ENCODE results near the gene TDRD12.

TDRD12 gene

GRCh38 chr19:32675720-32676185 is 43.8 kb upstream of the TDRD12 start, which contains the start of gene RGS9BP:
TSS of gene RGS9BP (plus strand) at chr19:32675848. CDS start at chr19:32676264, 416 bp downstream.
- peaks cover 8% of the 10 kb centered on the region for H3K36me3 ChIP-seq (ENCODE audit: insufficient read depth, insufficient read length, low read length)
- H3K9ac ChIP-seq (ENCODE audit: insufficient read length, low read depth): peak within 1 kb of the TSS; percentile 75
- H3K27me3 ChIP-seq (ENCODE audit: insufficient read depth, insufficient read length): peaks cover 35% of the 10 kb centered on the region
- H3K4me1 ChIP-seq (ENCODE audit: insufficient read depth, insufficient read length): peaks cover 5% of the 10 kb centered on the region
- H3K4me3 ChIP-seq (ENCODE audit: insufficient read length, low read depth): peak within 1 kb of the TSS; percentile 68
- TF ChIP-seq YY1 (IDR thresholded peaks at IDR 0.05; ENCODE audit: insufficient read depth, insufficient read length) (no peak), ZNF274 (IDR thresholded peaks at IDR 0.05; ENCODE audit: low read depth, low read length) (no peak), SUZ12 (IDR thresholded peaks at IDR 0.05; ENCODE audit: extremely low read depth, insufficient read depth, insufficient read length) (no peak)
- no peaks in the 10 kb centered on the region for H3K9me3 ChIP-seq (ENCODE audit: insufficient read depth, low read length)
- DNase-seq (ENCODE audit: low read depth, low spot score): no peak

DNA sequence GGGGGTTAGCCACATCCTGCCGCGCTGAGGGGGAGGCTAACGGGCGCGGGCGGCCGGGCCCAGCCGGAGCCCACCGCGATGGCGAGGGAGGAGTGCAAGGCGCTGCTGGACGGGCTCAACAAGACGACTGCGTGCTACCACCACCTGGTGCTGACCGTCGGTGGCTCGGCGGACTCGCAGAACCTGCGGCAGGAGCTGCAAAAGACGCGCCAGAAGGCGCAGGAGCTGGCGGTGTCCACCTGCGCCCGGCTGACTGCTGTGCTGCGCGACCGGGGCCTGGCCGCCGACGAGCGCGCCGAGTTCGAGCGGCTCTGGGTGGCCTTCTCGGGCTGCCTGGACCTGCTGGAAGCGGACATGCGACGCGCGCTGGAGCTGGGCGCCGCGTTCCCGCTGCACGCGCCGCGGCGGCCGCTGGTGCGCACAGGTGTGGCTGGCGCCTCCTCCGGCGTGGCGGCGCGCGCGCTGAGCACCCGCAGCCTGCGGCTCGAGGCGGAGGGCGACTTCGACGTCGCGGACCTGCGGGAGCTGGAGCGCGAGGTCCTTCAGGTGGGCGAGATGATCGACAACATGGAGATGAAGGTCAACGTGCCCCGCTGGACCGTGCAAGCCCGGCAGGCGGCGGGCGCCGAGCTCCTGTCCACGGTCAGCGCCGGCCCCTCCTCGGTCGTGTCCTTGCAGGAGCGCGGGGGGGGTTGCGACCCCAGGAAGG is 43.2 kb upstream of the TDRD12 start:
- H3K27me3 ChIP-seq (ENCODE audit: insufficient read depth, insufficient read length): peaks cover 35% of the 10 kb centered on the region
- H3K36me3 ChIP-seq (ENCODE audit: insufficient read depth, insufficient read length, low read length): peaks cover 8% of the 10 kb centered on the region
- H3K9me3 ChIP-seq (ENCODE audit: insufficient read depth, low read length): no peaks in the 10 kb centered on the region
- TF ChIP-seq SUZ12 (IDR thresholded peaks at IDR 0.05; ENCODE audit: extremely low read depth, insufficient read depth, insufficient read length) (peak; percentile 78), ZNF274 (IDR thresholded peaks at IDR 0.05; ENCODE audit: low read depth, low read length) (no peak)
- H3K4me1 ChIP-seq (ENCODE audit: insufficient read depth, insufficient read length): peaks cover 5% of the 10 kb centered on the region
- peak overlapping the region; percentile 50 for H3K4me3 ChIP-seq (ENCODE audit: insufficient read length, low read depth)
- no peak for DNase-seq (ENCODE audit: low read depth, low spot score)
- H3K9ac ChIP-seq (ENCODE audit: insufficient read length, low read depth): peak overlapping the region; percentile 64

- H3K36me3 ChIP-seq (ENCODE audit: insufficient read depth, insufficient read length, low read length): peaks cover 8% of the 10 kb centered on the region
- peak overlapping the region; percentile 64 for H3K9ac ChIP-seq (ENCODE audit: insufficient read length, low read depth)
- peaks cover 35% of the 10 kb centered on the region for H3K27me3 ChIP-seq (ENCODE audit: insufficient read depth, insufficient read length)
- no peak for DNase-seq (ENCODE audit: low read depth, low spot score)
- peak overlapping the region; percentile 50 for H3K4me3 ChIP-seq (ENCODE audit: insufficient read length, low read depth)
- no peak for TF ChIP-seq SUZ12 (IDR thresholded peaks at IDR 0.05; ENCODE audit: extremely low read depth, insufficient read depth, insufficient read length)
- no peak for TF ChIP-seq ZNF274 (IDR thresholded peaks at IDR 0.05; ENCODE audit: low read depth, low read length)
- no peak for TF ChIP-seq YY1 (IDR thresholded peaks at IDR 0.05; ENCODE audit: insufficient read depth, insufficient read length)
- H3K4me1 ChIP-seq (ENCODE audit: insufficient read depth, insufficient read length): peaks cover 5% of the 10 kb centered on the region
- H3K9me3 ChIP-seq (ENCODE audit: insufficient read depth, low read length): no peaks in the 10 kb centered on the region
These were observed 42.6 kb upstream of the TDRD12 start for GRCh38 chr19:32676895-32677359.

DNA sequence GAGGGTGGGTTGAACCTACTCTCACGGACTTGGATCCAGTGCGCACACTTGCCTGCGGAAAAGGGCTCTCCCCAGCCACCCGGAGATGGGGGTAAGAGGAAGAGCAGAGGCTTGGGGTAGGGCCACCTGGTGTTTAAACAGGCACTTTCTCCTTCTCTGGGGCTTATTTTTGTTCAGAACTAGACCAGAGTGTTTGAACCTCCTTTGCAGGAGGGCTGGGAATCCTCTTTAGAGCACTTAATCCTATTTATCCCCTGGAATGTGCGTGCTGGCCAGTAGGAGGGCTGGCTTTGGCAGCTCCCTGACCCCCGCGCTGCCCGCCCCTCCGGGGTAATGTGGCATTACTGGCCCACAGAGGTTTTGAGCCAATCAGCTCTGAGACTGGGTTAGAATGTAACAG is 41.9 kb upstream of the TDRD12 start:
- Histone ChIP-seq H3K27me3 (ENCODE audit: insufficient read depth, insufficient read length) (peaks cover 35% of the 10 kb centered on the region), H3K9me3 (ENCODE audit: insufficient read depth, low read length) (no peaks in the 10 kb centered on the region), H3K9ac (ENCODE audit: insufficient read length, low read depth) (no peak overlapping the region), H3K4me1 (ENCODE audit: insufficient read depth, insufficient read length) (peaks cover 5% of the 10 kb centered on the region), H3K4me3 (ENCODE audit: insufficient read length, low read depth) (no peak overlapping the region), H3K36me3 (ENCODE audit: insufficient read depth, insufficient read length, low read length) (peaks cover 6% of the 10 kb centered on the region)
- no peak for DNase-seq (ENCODE audit: low read depth, low spot score)
- TF ChIP-seq SUZ12 (IDR thresholded peaks at IDR 0.05; ENCODE audit: extremely low read depth, insufficient read depth, insufficient read length): no peak
- TF ChIP-seq ZNF274 (IDR thresholded peaks at IDR 0.05; ENCODE audit: low read depth, low read length): no peak
- no peak for TF ChIP-seq YY1 (IDR thresholded peaks at IDR 0.05; ENCODE audit: insufficient read depth, insufficient read length)

DNA sequence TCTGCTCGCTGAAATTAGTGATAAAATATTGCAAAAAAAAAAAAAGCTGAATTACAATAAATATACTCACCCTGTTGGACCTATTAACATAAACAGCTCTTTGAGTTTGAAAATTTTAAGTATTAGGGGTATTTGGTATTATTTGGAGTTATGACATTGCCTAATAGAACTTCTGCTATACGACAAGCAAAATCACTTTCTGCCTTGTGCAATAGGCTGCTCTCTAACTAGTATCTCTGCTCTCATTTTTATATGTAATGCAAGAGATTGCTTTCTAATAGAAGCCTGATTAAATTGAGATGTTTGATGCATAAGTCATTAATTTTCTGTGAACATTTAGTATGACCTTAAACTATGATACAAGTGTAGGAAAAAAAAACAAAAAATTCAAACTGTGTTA is 38.6 kb upstream of the TDRD12 start:
- peaks cover 5% of the 10 kb centered on the region for H3K4me1 ChIP-seq (ENCODE audit: insufficient read depth, insufficient read length)
- no peak for TF ChIP-seq YY1 (IDR thresholded peaks at IDR 0.05; ENCODE audit: insufficient read depth, insufficient read length)
- no peak for TF ChIP-seq ZNF274 (IDR thresholded peaks at IDR 0.05; ENCODE audit: low read depth, low read length)
- TF ChIP-seq SUZ12 (IDR thresholded peaks at IDR 0.05; ENCODE audit: extremely low read depth, insufficient read depth, insufficient read length): no peak
- H3K4me3 ChIP-seq (ENCODE audit: insufficient read length, low read depth): no peak overlapping the region
- no peak overlapping the region for H3K9ac ChIP-seq (ENCODE audit: insufficient read length, low read depth)
- no peaks in the 10 kb centered on the region for H3K9me3 ChIP-seq (ENCODE audit: insufficient read depth, low read length)
- peaks cover 23% of the 10 kb centered on the region for H3K27me3 ChIP-seq (ENCODE audit: insufficient read depth, insufficient read length)
- no peak for DNase-seq (ENCODE audit: low read depth, low spot score)
- H3K36me3 ChIP-seq (ENCODE audit: insufficient read depth, insufficient read length, low read length): no peaks in the 10 kb centered on the region

GRCh38 chr19:32682317-32682716 is 37.2 kb upstream of the TDRD12 start:
- Histone ChIP-seq H3K4me3 (ENCODE audit: insufficient read length, low read depth) (no peak overlapping the region), H3K9ac (ENCODE audit: insufficient read length, low read depth) (no peak overlapping the region), H3K36me3 (ENCODE audit: insufficient read depth, insufficient read length, low read length) (no peaks in the 10 kb centered on the region), H3K4me1 (ENCODE audit: insufficient read depth, insufficient read length) (no peaks in the 10 kb centered on the region), H3K9me3 (ENCODE audit: insufficient read depth, low read length) (no peaks in the 10 kb centered on the region), H3K27me3 (ENCODE audit: insufficient read depth, insufficient read length) (peaks cover 10% of the 10 kb centered on the region)
- TF ChIP-seq ZNF274 (IDR thresholded peaks at IDR 0.05; ENCODE audit: low read depth, low read length) (no peak), YY1 (IDR thresholded peaks at IDR 0.05; ENCODE audit: insufficient read depth, insufficient read length) (no peak), SUZ12 (IDR thresholded peaks at IDR 0.05; ENCODE audit: extremely low read depth, insufficient read depth, insufficient read length) (no peak)
- DNase-seq (ENCODE audit: low read depth, low spot score): no peak

- DNase-seq (ENCODE audit: low read depth, low spot score): no peak
- Histone ChIP-seq H3K36me3 (ENCODE audit: insufficient read depth, insufficient read length, low read length) (no peaks in the 10 kb centered on the region), H3K4me1 (ENCODE audit: insufficient read depth, insufficient read length) (peaks cover 2% of the 10 kb centered on the region), H3K27me3 (ENCODE audit: insufficient read depth, insufficient read length) (peaks cover 6% of the 10 kb centered on the region), H3K9ac (ENCODE audit: insufficient read length, low read depth) (no peak overlapping the region), H3K9me3 (ENCODE audit: insufficient read depth, low read length) (no peaks in the 10 kb centered on the region), H3K4me3 (ENCODE audit: insufficient read length, low read depth) (no peak overlapping the region)
- no peak for TF ChIP-seq SUZ12 (IDR thresholded peaks at IDR 0.05; ENCODE audit: extremely low read depth, insufficient read depth, insufficient read length)
- TF ChIP-seq YY1 (IDR thresholded peaks at IDR 0.05; ENCODE audit: insufficient read depth, insufficient read length): no peak
These were observed 32.6 kb upstream of the TDRD12 start for GRCh38 chr19:32686847-32687475.

All from NT2/D1 (cell line).